ENCODE measurements around the gene MAEA. TPM values are rescaled to one million over a fixed set of nuclear protein-coding genes. Genes with fewer than 3 reads are reported as not detected.
"Not testable (repeated sequence)": the region's sequence is repeated elsewhere in the genome, so short reads cannot be mapped to it uniquely, and the experiment has no call there.

MAEA gene
- total RNA-seq, 2 donors from 2014 or later: 42.8 to 50.1 TPM

- H3K36me3 Mint-ChIP-seq: no peaks in the 10 kb centered on the region
These were observed 75.8 kb downstream of the MAEA start for GRCh38 chr4:1365271-1366178.

GRCh38 chr4:1366371-1367229 lies 76.9 kb downstream of the MAEA start:
- no peak for DNase-seq (ENCODE audit: low spot score in 2 of 2)
- H3K36me3 Mint-ChIP-seq: no peaks in the 10 kb centered on the region

More at GRCh38 chr4:1365271-1366178, 75.8 kb downstream of the MAEA start:
- Mint-ChIP-seq H3K9me3 (no peaks in the 10 kb centered on the region), H3K27ac (no peak overlapping the region)
- no peak for DNase-seq (ENCODE audit: low spot score in 2 of 2)
- no peak for ATAC-seq

DNA sequence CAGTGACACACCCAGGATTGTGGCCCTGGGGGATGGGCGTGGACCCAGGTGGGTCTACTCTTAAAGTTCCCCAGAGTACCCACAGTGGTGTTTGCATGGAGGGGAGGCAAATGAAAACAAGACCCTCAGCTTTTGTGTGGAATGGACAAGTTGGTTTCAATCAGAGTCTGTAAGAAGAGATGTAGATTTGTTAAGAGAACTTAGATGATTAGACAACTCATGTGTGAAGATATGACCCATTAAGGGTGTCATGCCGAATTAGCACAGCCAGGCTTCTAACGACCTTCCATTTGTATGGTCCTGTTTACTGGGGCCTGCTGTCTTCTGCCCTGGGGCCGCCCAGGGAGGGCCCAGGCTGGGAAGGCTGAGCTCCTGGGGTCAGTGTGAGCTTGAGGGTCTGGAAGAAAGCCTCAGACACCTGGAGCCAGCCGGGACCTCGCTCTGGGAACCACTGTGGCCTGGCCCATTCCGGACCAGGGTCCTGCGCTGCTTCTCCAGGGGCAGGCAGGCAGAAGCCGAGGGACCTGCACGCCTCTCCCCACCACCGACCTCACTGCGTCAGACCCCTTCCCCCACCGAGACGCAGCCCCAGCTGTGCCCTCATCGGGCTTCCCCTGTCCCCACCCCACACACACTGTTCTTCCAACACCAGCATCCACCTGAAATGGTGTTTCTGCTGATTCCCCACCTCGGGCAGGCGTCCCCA lies 77.7 kb downstream of the MAEA start:
- ATAC-seq: no peak
- DNase-seq (ENCODE audit: low spot score in 2 of 2): no peak
- no peaks in the 10 kb centered on the region for H3K9me3 Mint-ChIP-seq
- peaks cover 0 to 2% of the 10 kb centered on the region in 2 donors for H3K36me3 Mint-ChIP-seq
- no peak overlapping the region for H3K27ac Mint-ChIP-seq

More at GRCh38 chr4:1366371-1367229, 76.9 kb downstream of the MAEA start:
- ATAC-seq: no peak
- no peaks in the 10 kb centered on the region for H3K9me3 Mint-ChIP-seq
- H3K27ac Mint-ChIP-seq: no peak overlapping the region

DNA sequence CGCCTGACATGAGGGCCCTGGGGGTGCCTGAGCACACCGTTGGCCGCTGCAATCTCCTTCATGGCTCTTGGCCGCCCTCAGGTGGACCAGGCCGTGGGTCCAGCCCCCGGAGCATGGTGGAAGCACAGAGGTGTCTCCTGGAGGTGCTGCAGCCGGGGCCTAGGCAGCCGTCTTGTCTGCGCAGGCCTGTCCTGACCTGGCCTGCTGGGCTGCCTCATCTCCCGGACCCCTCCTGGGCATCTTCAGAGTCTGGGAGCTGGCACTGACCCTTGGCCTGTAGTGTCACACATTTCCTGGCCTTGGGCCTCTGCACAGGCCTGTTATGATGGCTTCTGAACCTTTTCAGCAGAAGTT lies 78.2 kb downstream of the MAEA start:
- DNase-seq (ENCODE audit: low spot score in 2 of 2): no peak

GRCh38 chr4:1368421-1369090 lies 78.9 kb downstream of the MAEA start:
- no peak overlapping the region for H3K27ac Mint-ChIP-seq
- no peaks in the 10 kb centered on the region for H3K9me3 Mint-ChIP-seq
- peaks cover 0 to 9% of the 10 kb centered on the region in 2 donors for H3K36me3 Mint-ChIP-seq
- DNase-seq (ENCODE audit: low spot score in 2 of 2): peak in 1 of 2 donors; percentile 26
- no peak for ATAC-seq

More for the DNA sequence above, 78.2 kb downstream of the MAEA start:
- Mint-ChIP-seq H3K36me3 (peaks cover 0 to 7% of the 10 kb centered on the region in 2 donors), H3K9me3 (no peaks in the 10 kb centered on the region), H3K27ac (no peak overlapping the region)
- no peak for ATAC-seq

GRCh38 chr4:1369091-1369450 lies 79.4 kb downstream of the MAEA start:
- Mint-ChIP-seq H3K36me3 (peaks cover 0 to 9% of the 10 kb centered on the region in 2 donors), H3K27ac (no peak overlapping the region), H3K9me3 (no peaks in the 10 kb centered on the region)

DNA sequence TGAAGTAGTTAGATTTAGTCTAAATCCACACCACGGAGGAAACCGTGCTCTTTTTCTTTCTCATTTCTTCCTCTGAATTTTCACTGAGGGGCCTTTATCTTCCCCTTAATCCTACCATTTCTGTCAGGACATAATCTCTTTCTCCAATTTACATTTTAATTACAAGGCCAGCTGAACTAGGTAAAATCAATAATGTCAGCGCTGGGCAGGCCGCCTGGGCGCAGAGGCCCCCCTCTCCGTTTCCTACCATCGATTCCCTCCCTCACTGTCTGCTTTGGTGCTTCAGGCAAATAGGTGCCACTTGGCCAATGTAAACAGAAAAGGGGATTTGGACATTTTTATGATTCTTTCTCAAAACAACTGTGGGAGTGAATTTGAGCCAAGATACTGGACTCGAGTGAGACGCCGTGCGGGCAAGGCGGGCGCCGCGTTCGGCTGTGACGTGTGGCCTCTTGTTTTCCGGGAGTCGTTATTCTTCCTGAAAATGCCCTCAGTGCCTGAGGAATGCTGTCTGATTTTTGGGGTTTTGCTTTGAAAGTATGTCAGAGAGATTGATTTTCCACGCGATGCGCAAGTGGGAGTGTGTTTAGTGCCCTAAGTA lies 79.9 kb downstream of the MAEA start:
- H3K27ac Mint-ChIP-seq: peak overlapping the region in 1 of 2 donors; percentile 22
- ATAC-seq (no peak), DNase-seq (ENCODE audit: low spot score in 2 of 2) (no peak)
- peaks cover 0 to 9% of the 10 kb centered on the region in 2 donors for H3K36me3 Mint-ChIP-seq
- no peaks in the 10 kb centered on the region for H3K9me3 Mint-ChIP-seq

More at GRCh38 chr4:1369091-1369450, 79.4 kb downstream of the MAEA start:
- ATAC-seq: no peak
- peak in 1 of 2 donors; percentile 52 for DNase-seq (ENCODE audit: low spot score in 2 of 2)

DNA sequence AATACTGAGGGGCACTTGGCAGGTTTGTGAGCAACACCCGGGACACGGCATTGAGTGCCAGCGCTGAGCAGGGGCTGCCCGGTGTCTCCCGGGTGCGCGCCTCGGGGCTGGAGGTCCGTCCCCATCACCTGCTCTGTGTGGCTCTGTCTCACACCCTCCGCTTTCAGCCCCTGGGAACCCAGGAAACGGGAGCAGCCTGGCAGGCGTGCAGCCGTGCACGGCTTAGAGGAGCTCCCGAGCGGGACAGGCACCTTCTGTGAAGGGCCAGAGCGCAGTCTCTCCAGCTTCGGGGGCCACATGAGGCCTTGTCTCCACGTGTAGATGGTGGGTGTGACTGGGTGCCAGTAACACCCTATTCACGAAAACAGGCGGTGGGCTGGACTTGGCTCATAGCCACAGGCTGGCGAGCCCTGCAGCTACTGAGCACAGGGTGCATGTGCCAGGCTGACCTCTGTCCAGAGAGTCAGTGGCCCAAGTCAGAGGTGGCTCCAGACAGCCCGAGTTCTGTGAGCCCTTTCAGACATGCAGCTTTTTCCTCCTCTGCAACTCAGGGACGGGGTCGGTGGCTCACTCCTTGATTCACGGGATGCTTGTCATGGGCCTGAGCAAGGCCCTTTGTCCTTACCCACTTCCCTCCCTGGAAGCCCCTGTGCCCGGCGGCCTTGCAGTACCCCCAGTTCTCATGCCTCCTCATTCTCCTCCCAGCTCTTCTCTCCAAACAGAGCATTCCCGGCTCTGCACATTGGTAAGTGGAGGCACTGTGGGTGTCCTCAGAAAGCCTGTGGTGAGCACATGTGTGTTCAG lies 80.8 kb downstream of the MAEA start:
- DNase-seq (ENCODE audit: low spot score in 2 of 2) (peak in 1 of 2 donors; percentile 40), ATAC-seq (no peak)
- no peak overlapping the region for H3K27ac Mint-ChIP-seq
- H3K36me3 Mint-ChIP-seq: peaks cover 0 to 9% of the 10 kb centered on the region in 2 donors
- H3K9me3 Mint-ChIP-seq: no peaks in the 10 kb centered on the region

GRCh38 chr4:1371176-1372165 lies 81.8 kb downstream of the MAEA start:
- no peak for ATAC-seq
- no peak for DNase-seq (ENCODE audit: low spot score in 2 of 2)
- Mint-ChIP-seq H3K9me3 (no peaks in the 10 kb centered on the region), H3K27ac (no peak overlapping the region), H3K36me3 (peaks cover 0 to 9% of the 10 kb centered on the region in 2 donors)

- not testable (repeated sequence) for H3K36me3 Mint-ChIP-seq; ATAC-seq; H3K27ac Mint-ChIP-seq; DNase-seq (ENCODE audit: low spot score in 2 of 2); H3K9me3 Mint-ChIP-seq
These were observed 82.9 kb downstream of the MAEA start for GRCh38 chr4:1372576-1372975.

GRCh38 chr4:1373892-1374705 lies 84.4 kb downstream of the MAEA start:
- DNase-seq (ENCODE audit: low spot score in 2 of 2) (no peak), ATAC-seq (no peak)
- Mint-ChIP-seq H3K9me3 (no peaks in the 10 kb centered on the region), H3K36me3 (peaks cover 0 to 9% of the 10 kb centered on the region in 2 donors), H3K27ac (peak overlapping the region in 1 of 2 donors; percentile 27)

DNA sequence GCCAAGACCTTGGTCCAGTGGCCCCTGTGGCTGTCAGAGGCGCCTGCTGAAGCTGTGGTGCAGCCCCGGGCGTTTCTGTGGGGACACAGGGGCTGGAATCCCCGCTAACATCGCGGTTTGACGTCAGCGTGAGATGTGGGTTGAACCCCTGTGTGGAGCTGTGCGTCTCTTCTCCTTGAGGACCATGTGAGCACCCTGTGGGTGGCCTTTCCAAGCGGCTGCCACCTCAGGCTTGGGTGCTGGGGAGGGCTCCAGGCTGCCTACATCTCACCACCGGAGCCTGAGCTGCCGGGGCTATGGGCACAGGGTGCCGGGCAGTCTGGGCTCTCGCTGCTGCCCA lies 85.0 kb downstream of the MAEA start:
- DNase-seq (ENCODE audit: low spot score in 2 of 2): peak in 1 of 2 donors; percentile 37
- peaks cover 0 to 9% of the 10 kb centered on the region in 2 donors for H3K36me3 Mint-ChIP-seq
- H3K9me3 Mint-ChIP-seq: no peaks in the 10 kb centered on the region
- H3K27ac Mint-ChIP-seq: no peak overlapping the region
- ATAC-seq: no peak

- Mint-ChIP-seq H3K9me3 (no peaks in the 10 kb centered on the region), H3K27ac (no peak overlapping the region), H3K36me3 (peaks cover 0 to 9% of the 10 kb centered on the region in 2 donors)
- ATAC-seq (no peak), DNase-seq (ENCODE audit: low spot score in 2 of 2) (peak in 1 of 2 donors; percentile 45)
These were observed 85.5 kb downstream of the MAEA start for GRCh38 chr4:1375051-1375721.

All from activated naive CD4-positive, alpha-beta T cell treated with anti-CD3 and anti-CD28 coated beads, Interleukin-2, amount 50 U/mL, for 72 hours (primary cell).